OCI-M1 (cell line): ENCODE measurements around the gene PIN4.
"Not testable (repeated sequence)": the region's sequence is repeated elsewhere in the genome, so short reads cannot be mapped to it uniquely, and the experiment has no call there.

ENCODE experiments used
- DNase-seq: peaks from one replicate; lab custom pipeline; 2025; lab: John Stamatoyannopoulos, UW

Gene PIN4

DNA sequence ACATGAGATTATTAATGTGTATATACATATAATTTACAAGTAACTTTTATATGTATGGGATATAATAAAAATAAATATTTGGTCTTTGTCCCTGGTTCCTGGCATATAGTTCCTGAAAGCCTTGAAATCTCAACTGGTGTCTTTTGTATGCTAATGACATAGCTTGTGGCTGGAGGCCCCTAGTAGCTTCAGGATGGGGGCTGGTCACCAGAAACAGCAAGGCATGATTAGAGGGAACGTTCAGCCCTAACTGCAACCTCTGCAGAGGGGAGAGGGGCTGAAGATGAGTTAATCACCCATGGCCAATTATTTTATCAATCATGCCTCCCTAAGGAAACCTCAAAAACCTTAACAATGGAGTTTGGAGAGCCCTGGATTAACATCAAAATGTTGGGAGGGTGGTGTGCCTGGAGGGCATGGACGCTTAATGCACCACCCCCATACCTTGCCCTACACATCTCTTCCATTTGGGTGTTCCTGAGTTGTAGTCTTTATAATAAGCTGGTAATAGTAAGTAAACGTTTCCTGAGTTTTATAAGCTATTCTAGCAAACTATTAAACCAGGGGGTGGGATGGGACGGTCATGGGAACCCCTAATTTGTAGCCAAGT lies 21.3 kb downstream of the PIN4 start:
- DNase-seq, result no peak

DNA sequence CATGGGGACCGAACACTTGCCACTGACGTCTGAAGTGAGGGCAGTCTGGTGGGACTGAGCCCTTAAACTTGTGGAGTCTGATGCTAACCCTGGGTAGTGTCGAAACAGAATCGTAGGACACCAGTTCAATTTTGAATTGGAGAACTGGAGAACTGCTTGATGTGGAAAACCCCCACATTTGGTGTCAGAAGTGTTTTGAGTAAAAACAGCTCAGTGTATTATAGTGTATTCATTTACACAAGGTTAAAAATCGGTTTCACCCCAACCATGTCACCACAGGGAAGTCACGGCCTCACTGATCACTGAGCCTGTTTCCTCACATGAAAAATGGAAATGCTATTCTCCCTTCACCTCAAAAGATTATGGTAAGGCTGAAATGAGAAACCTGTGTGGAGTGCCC lies 21.9 kb downstream of the PIN4 start:
- DNase-seq, result no peak

- DNase-seq, result no peak
These were observed 24.1 kb downstream of the PIN4 start for GRCh38 chrX:72205706-72206105.

- no peak for DNase-seq
These were observed 25.8 kb downstream of the PIN4 start for GRCh38 chrX:72207366-72207765.

DNA sequence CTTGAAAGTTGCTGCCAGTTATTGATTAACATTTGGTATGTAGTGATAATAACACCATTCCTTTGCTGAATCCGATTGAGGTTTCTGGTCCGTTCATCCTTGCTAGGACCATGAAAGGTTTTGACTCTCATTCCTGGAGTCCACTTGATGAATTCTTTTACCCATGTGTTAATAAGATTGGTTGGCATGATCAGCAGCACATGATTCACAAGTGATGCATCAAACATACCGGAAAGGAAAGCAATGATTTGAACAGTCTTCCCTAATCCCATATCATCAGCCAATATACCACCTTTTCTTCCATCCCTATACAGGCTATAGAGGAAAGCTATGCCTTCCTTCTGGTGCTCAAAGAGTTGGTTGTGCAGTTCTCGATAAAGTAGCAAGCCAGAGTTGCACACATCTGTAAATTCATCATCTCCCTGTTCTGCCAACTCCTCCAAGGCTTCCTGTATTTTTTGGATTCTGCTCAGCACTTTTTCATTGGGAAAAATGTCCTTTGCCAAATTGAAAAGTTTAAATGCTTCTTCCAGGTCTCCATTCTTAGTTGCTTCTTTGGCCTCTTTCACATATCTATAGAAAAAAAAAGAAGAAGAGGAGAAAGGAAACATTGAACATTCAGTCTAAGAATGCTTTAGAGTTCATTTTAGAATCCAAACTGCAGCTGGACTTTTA lies 26.7 kb downstream of the PIN4 start:
- no peak for DNase-seq

DNA sequence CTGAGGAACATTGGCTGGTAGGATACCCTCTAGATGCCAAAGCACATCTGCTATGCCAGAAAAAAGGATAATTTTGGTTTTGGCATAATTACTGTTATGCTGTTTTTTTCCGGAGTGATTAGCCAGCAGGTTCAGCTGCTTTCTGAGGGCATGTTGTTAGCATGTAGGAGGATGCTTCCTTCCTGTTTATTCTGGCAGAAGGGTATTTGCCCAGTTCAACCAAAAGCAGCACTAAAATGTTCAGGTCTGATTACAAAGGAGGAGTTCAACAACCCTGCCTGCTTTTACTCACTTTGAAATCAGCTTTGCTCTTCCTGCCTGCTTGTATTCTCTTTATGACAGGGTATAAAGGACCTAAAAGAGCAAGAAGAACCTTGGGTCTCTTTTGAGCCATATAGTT lies 35.4 kb downstream of the PIN4 start:
- no peak for DNase-seq

- not testable (repeated sequence) for DNase-seq
These were observed 38.8 kb downstream of the PIN4 start for GRCh38 chrX:72220375-72220774.

DNA sequence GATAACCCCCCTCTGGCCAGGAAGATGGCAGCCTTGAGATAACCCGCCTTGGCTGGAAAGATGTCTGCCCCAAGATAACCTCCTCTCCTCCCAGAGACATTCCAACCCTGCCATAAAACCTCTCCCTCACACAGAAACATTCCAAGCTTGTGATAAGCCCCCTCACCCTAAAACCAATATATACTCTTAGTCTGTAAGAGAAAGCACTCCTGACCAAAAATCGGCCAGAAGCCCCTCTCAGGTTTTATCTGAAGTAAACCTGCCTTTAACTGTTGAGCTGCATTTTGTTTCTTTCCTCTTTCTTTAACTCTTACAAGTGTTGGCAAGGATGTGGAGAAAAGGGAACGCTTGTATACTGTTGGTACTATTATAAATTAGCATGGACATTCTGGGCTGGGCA lies 48.7 kb downstream of the PIN4 start:
- DNase-seq, result no peak

DNA sequence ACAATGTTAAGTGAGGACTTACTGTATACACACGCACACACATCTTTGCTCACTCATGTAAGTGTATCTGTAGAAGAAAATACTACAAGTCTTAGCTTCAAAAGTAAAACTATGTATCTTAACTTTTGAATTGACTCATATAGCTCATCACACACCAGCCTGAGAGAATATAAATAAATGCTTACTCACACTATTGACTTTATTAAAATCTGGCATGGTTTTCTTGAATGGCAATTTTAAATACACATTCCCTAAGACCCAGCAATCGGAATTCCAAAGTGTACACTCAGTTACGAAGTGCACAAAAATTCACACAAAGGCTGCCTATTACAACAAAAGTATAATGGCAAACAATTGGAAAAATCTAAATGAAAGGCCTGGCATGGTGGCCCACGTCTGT lies 55.3 kb downstream of the PIN4 start:
- DNase-seq, result no peak

DNA sequence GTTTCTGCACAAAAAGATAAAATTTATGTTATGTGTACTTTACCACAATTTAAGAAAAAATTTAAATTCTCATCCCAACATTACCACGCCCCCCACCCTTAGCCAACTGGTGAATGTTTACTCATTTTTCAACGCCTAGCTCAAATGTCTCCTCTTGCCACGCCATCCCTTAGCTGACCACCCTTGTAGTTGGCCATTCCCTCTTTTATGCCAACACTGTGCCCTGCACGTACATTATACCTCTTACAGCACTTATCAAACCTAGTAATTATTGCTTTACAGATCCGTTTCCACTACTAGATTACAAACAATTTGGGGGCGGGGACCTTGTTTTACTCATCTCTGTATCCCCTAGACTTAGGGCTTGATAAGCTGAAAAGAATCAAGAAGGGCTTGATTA lies 56.6 kb downstream of the PIN4 start:
- no peak for DNase-seq

DNA sequence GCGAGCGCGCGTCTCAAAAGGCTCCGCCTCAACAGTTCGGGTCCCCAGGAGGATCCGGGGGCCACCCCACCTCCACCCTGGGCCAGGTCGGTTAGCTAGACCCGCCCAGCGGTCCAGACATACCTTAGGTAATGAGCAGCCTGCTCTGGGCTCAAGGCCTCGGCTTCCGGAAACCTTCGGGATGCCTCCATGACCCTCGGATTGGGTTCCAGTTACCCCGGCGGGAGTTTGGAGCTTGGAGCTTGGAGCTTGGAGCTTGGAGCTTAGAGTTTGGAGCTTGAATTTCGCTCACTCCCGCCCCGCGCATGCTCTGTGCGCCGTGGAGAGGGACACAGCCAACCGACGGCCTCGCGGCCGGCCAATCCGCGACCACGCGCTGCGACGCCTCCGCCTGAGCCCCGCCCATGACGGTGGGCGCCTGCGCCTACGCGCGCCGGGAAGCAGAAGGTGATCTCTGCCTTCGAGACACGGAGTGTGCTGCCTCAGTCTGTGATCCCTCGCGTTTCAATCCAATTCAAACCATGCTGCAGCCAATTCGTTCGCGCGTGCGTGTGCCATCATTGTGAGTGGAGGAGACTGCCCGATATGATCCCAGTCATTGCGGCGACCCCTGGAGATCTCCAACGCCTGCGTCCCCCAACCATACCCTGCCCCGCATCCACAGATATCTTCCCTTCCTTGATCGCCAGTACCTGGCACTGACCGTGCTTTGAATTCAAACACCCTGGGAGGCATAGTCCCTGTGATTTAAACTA lies 57.3 kb downstream of the PIN4 start, which contains the start of gene ERCC6L:
TSS of gene ERCC6L (minus strand) at position 307 of the 755 bp plus-strand sequence. CDS start at position 191, 116 bp downstream.
- DNase-seq, result peak; percentile 93

GRCh38 chrX:72240976-72241375 lies 59.4 kb downstream of the PIN4 start:
- no peak for DNase-seq

GRCh38 chrX:72243472-72243871 lies 61.9 kb downstream of the PIN4 start:
- peak; percentile 62 for DNase-seq

DNA sequence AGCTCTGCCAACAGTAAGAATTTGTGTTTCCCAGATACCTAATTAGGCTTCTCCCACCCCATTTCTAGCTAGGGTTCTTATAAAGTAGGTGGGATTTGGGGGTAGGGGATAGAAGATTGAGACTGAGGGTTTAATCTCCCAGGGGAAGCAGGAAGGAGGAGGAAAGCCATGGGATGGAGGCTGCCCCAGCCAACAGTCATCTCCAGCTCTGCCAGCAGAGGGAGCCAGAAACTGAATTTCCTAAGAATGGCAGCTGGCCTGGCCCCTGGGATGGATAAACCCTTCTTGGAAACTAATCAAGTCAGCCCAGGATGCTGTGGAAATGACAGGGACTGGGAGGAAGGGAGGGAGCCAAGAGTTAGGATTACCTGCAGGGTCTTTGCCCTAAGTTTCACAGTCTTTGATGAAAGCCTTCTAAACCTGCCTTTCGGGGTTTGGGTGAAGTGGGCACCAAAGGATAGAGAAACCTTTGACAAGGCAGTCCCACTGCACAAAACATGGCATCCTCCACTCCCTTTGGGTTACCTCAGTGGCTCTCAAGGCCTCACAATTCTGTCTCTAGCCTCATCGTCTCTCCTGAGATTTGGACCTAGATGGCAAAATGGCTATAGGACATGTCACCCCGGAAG lies 64.0 kb downstream of the PIN4 start:
- peak; percentile 68 for DNase-seq

GRCh38 chrX:72247206-72247942 lies 65.8 kb downstream of the PIN4 start:
- DNase-seq, result no peak
